GM23248 (cell line): Measurements from ENCODE around the gene ERICH4.

ENCODE experiments used
- EZH2 ChIP-seq: fragments of 200-600 bp; sonication (generic); IDR thresholded peaks from 2 replicates; pipeline ENCODE4 v1.6.1; 2018; ENCODE audit warnings: antibody characterized with exemption, mild to moderate bottlenecking; ENCODE audit not compliant: insufficient read depth, poor library complexity, severe bottlenecking
- EZH2phosphoT487 ChIP-seq: fragments of 200-600 bp; sonication (generic); IDR thresholded peaks from 2 replicates; pipeline ENCODE4 v1.6.1; 2018; ENCODE audit warnings: antibody characterized with exemption, moderate library complexity, mild to moderate bottlenecking, low read depth; ENCODE audit not compliant: insufficient read depth

DNA sequence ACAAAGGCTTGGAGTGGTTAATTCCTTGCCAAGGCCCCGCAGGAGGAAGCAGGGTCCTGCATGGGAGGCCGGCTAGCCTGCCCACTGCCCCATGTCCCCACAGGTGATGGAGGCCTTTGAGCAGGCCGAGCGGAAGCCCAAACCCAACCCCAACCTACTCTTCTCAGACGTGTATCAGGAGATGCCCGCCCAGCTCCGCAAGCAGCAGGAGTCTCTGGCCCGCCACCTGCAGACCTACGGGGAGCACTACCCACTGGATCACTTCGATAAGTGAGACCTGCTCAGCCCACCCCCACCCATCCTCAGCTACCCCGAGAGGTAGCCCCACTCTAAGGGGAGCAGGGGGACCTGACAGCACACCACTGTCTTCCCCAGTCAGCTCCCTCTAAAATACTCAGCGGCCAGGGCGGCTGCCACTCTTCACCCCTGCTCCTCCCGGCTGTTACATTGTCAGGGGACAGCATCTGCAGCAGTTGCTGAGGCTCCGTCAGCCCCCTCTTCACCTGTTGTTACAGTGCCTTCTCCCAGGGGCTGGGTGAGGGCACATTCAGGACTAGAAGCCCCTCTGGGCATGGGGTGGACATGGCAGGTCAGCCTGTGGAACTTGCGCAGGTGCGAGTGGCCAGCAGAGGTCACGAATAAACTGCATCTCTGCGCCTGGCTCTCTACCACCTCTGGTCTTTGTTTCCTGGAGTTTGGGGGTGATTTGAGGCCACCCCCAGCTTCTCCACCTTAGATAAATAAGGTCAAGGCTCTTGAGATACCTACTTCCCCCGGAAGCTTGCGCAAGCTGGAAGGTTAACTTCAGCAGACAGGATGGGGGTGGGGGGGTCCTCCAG lies 18.4 kb upstream of the ERICH4 start:
- no peak for TF ChIP-seq EZH2
- TF ChIP-seq EZH2phosphoT487: no peak
